Brain microvascular endothelial cell (primary cell): ENCODE data around the gene PCDHA7.
"Not testable (repeated sequence)": the region's sequence is repeated elsewhere in the genome, so short reads cannot be mapped to it uniquely, and the experiment has no call there.

ENCODE experiments used
- DNase-seq: peaks from one replicate; pipeline ENCODE4 v3.0.0-alpha.2; 2020
- H3K27ac ChIP-seq: fragments of 250-450 bp; sonication (Bioruptor Pico); 2 replicates; pipeline ENCODE4 v1.5.1; 2020; ENCODE audit warnings: mild to moderate bottlenecking, moderate library complexity
- H3K27me3 ChIP-seq: fragments of 250-450 bp; sonication (Bioruptor Pico); replicated peaks from 2 replicates; pipeline ENCODE4 v1.5.1; 2020; ENCODE audit warnings: mild to moderate bottlenecking
- H3K36me3 ChIP-seq: fragments of 250-450 bp; sonication (Bioruptor Pico); replicated peaks from 2 replicates; pipeline ENCODE4 v1.5.1; 2020; ENCODE audit warnings: mild to moderate bottlenecking
- H3K4me3 ChIP-seq: 2 replicates; pipeline ENCODE4 v1.5.1; 2011; ENCODE audit warnings: low read depth, mild to moderate bottlenecking, control low read depth, low read length, moderate library complexity
- CTCF ChIP-seq: IDR thresholded peaks from 2 replicates; pipeline ENCODE4 v1.5.1; 2011; ENCODE audit warnings: low read depth, mild to moderate bottlenecking, moderate library complexity, low read length, control low read depth, inconsistent platforms; ENCODE audit errors: missing control alignments
- in situ Hi-C: cut with HindIII; loops from 2 replicates; pipeline ENCODE4 v1.10.0; 2017; ENCODE audit warnings: low sequenced_read_pairs, low pct_ligation_motif_present

The PCDHA7 gene

DNA sequence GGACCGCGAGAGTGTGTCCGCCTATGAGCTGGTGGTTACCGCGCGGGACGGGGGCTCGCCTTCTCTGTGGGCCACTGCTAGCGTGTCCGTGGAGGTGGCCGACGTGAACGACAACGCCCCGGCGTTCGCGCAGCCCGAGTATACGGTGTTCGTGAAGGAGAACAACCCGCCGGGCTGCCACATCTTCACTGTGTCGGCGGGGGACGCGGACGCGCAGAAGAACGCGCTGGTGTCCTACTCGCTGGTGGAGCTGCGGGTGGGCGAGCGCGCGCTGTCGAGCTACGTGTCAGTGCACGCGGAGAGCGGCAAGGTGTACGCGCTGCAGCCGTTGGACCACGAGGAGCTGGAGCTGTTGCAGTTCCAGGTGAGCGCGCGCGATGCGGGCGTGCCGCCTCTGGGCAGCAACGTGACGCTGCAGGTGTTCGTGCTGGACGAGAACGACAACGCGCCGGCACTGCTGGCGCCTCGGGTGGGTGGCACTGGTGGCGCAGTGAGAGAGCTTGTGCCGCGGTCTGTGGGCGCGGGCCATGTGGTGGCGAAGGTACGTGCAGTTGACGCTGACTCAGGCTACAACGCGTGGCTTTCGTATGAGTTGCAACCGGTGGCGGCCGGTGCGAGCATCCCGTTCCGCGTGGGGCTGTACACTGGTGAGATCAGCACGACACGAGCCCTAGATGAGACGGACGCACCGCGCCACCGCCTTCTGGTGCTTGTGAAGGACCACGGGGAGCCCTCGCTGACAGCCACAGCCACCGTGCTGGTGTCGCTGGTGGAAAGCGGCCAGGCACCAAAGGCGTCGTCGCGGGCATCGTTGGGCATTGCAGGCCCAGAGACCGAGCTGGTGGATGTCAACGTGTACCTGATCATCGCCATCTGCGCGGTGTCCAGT lies 1.8 kb downstream of the PCDHA7 start:
- in situ Hi-C loops: no loop called here
- no peaks in the 10 kb centered on the region for H3K27me3 ChIP-seq
- no peak for TF ChIP-seq CTCF
- H3K27ac ChIP-seq: no peak overlapping the region
- H3K4me3 ChIP-seq: no peak overlapping the region
- no peaks in the 10 kb centered on the region for H3K36me3 ChIP-seq
- no peak for DNase-seq

DNA sequence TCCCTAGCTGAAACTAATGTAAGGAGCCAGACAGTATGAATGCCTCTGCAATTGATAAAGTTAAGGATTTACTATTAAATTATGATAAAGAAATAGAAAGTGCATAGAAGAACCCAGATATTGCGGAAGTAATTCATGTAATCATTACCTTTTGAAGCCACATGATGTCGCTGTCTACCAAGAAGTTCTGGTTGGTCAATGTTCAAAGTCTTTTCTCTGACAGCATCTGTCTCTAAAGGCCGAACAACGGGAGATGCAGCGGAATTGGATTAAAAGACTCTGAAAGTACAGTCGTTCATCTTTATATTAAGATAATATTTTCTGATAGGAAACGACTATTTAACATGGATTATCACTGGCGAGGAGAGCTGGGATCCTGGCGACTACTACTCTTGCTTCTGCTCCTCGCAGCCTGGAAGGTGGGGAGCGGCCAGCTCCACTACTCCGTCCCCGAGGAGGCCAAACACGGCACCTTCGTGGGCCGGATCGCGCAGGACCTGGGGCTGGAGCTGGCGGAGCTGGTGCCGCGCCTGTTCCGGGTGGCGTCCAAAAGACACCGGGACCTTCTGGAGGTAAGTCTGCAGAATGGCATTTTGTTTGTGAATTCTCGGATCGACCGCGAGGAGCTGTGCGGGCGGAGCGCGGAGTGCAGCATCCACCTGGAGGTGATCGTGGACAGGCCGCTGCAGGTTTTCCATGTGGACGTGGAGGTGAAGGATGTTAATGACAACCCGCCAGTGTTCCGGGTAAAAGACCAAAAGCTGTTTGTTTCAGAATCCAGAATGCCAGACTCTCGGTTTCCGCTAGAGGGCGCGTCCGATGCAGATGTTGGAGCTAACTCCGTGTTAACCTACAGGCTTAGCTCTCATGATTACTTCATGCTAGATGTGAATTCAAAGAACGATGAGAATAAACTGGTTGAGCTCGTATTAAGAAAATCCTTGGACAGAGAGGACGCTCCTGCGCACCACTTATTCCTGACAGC lies 7.2 kb downstream of the PCDHA7 start, which contains the start of gene PCDHA8:
Gene PCDHA8 (plus strand): TSS at position 210 of the 985 bp plus-strand sequence. CDS start 135 bp downstream, at position 345.
- DNase-seq: no peak
- Histone ChIP-seq H3K36me3 (no peaks in the 10 kb centered on the region), H3K4me3 (no peak within 1 kb of the TSS), H3K27me3 (no peaks in the 10 kb centered on the region), H3K27ac (no peak within 1 kb of the TSS)
- in situ Hi-C loops: no loop called here
- TF ChIP-seq CTCF: peak; percentile 46

DNA sequence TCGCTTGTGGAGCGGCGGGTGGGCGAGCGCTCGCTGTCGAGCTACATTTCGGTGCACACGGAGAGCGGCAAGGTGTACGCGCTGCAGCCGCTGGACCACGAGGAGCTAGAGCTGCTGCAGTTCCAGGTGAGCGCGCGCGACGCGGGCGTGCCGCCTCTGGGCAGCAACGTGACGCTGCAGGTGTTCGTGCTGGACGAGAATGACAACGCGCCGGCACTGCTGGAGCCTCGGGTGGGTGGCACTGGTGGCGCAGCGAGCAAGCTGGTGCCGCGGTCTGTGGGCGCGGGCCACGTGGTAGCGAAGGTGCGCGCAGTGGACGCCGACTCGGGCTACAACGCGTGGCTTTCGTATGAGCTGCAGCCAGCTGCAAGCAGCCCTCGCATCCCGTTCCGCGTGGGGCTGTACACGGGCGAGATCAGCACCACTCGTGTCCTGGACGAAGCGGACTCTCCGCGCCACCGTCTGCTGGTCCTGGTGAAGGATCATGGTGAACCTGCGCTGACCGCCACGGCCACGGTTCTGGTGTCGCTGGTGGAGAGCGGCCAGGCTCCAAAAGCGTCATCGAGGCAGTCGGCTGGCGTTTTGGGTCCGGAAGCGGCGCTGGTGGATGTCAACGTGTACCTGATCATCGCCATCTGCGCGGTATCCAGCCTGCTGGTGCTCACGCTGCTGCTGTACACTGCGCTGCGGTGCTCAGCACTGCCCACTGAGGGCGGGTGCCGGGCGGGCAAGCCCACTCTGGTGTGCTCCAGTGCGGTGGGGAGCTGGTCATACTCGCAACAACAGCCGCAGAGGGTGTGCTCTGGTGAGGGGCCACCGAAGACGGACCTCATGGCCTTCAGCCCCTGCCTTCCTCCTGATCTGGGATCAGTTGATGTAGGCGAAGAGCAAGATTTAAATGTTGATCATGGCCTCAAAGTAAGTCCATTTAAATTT lies 9.0 kb downstream of the PCDHA7 start:
- Histone ChIP-seq H3K36me3 (no peaks in the 10 kb centered on the region), H3K27ac (no peak overlapping the region), H3K27me3 (no peaks in the 10 kb centered on the region), H3K4me3 (no peak overlapping the region)
- in situ Hi-C loops: no loop called here
- TF ChIP-seq CTCF: no peak
- no peak for DNase-seq

- H3K27me3 ChIP-seq, H3K4me3 ChIP-seq, DNase-seq, H3K27ac ChIP-seq, in situ Hi-C loops, H3K36me3 ChIP-seq: not testable (repeated sequence)
- TF ChIP-seq CTCF: peak; percentile 7
Observed at GRCh38 chr5:140848139-140849102, 14.4 kb downstream of the PCDHA7 start, which contains the start of gene PCDHA9. Gene PCDHA9, plus strand, starts transcription at chr5:140848382. Its CDS starts 114 bp downstream, at chr5:140848496.

- H3K27me3 ChIP-seq, in situ Hi-C loops, H3K27ac ChIP-seq, DNase-seq, H3K36me3 ChIP-seq, H3K4me3 ChIP-seq: not testable (repeated sequence)
Observed at GRCh38 chr5:140849831-140850634, 16.0 kb downstream of the PCDHA7 start.
